Endothelial cell (in vitro differentiated cells): Measurements from ENCODE around the gene KDM4C. TPM values are rescaled to one million over a fixed set of nuclear protein-coding genes. Genes with fewer than 3 reads are reported as not detected.

Experiments
- DNase-seq: peaks from one replicate; pipeline ENCODE4 v3.0.0; 2021; ENCODE audit warnings: low spot score
- H3K27ac Mint-ChIP-seq: one replicate; pipeline ENCODE4 v1.8.0; 2021; ENCODE audit warnings: mixed read lengths, inconsistent platforms; ENCODE audit not compliant: unreplicated experiment
- H3K27me3 Mint-ChIP-seq: one replicate; pipeline ENCODE4 v1.8.0; 2021; ENCODE audit warnings: mild to moderate bottlenecking, moderate library complexity, mixed read lengths, inconsistent platforms; ENCODE audit not compliant: unreplicated experiment
- H3K36me3 Mint-ChIP-seq: one replicate; pipeline ENCODE4 v1.8.0; 2021; ENCODE audit warnings: mild to moderate bottlenecking, low read depth, mixed read lengths, inconsistent platforms; ENCODE audit not compliant: unreplicated experiment
- H3K4me1 Mint-ChIP-seq: one replicate; pipeline ENCODE4 v1.8.0; 2021; ENCODE audit warnings: mild to moderate bottlenecking, mixed read lengths, inconsistent platforms; ENCODE audit not compliant: unreplicated experiment
- H3K4me3 Mint-ChIP-seq: one replicate; pipeline ENCODE4 v1.8.0; 2021; ENCODE audit warnings: mild to moderate bottlenecking, mixed read lengths, inconsistent platforms; ENCODE audit not compliant: unreplicated experiment
- H3K9me3 Mint-ChIP-seq: one replicate; pipeline ENCODE4 v1.8.0; 2021; ENCODE audit warnings: mixed read lengths, inconsistent platforms; ENCODE audit not compliant: unreplicated experiment
- total RNA-seq: library from RNA; stranded (reverse); fragmentation: NEBNext Ultra II Directional; extraction: Animal tissue kit (Norgen Biotek cat#: 25700); gene quantifications from one replicate; pipeline ENCODE4 v1.2.1, GENCODE V29; 2021; ENCODE audit not compliant: unreplicated experiment
- TF ChIP-seq, protein P1 (sequence below): fragments of 200-600 bp; sonication (generic); IDR thresholded peaks from one replicate; pipeline ENCODE4 v1.5.0; 2021; ENCODE audit warnings: antibody characterized with exemption; ENCODE audit not compliant: unreplicated experiment

The KDM4C gene
- total RNA-seq, 1 donor from 2014 or later: 21.0 TPM

- no peak overlapping the region for H3K27ac Mint-ChIP-seq
- no peaks in the 10 kb centered on the region for H3K27me3 Mint-ChIP-seq
- H3K4me3 Mint-ChIP-seq: no peak overlapping the region
- TF ChIP-seq, protein P1, sequence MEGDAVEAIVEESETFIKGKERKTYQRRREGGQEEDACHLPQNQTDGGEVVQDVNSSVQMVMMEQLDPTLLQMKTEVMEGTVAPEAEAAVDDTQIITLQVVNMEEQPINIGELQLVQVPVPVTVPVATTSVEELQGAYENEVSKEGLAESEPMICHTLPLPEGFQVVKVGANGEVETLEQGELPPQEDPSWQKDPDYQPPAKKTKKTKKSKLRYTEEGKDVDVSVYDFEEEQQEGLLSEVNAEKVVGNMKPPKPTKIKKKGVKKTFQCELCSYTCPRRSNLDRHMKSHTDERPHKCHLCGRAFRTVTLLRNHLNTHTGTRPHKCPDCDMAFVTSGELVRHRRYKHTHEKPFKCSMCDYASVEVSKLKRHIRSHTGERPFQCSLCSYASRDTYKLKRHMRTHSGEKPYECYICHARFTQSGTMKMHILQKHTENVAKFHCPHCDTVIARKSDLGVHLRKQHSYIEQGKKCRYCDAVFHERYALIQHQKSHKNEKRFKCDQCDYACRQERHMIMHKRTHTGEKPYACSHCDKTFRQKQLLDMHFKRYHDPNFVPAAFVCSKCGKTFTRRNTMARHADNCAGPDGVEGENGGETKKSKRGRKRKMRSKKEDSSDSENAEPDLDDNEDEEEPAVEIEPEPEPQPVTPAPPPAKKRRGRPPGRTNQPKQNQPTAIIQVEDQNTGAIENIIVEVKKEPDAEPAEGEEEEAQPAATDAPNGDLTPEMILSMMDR: no peak
- peaks cover 3% of the 10 kb centered on the region for H3K36me3 Mint-ChIP-seq
- H3K9me3 Mint-ChIP-seq: no peaks in the 10 kb centered on the region
- DNase-seq: no peak
- peaks cover 7% of the 10 kb centered on the region for H3K4me1 Mint-ChIP-seq
Measured at GRCh38 chr9:6942406-6942805, 184.6 kb downstream of the KDM4C start.

- TF ChIP-seq, protein P1: no peak
- no peak overlapping the region for H3K4me3 Mint-ChIP-seq
- H3K27me3 Mint-ChIP-seq: no peaks in the 10 kb centered on the region
- H3K4me1 Mint-ChIP-seq: peaks cover 7% of the 10 kb centered on the region
- no peaks in the 10 kb centered on the region for H3K9me3 Mint-ChIP-seq
- no peak for DNase-seq
- peaks cover 3% of the 10 kb centered on the region for H3K36me3 Mint-ChIP-seq
- H3K27ac Mint-ChIP-seq: no peak overlapping the region
Measured at GRCh38 chr9:6943293-6943692, 185.5 kb downstream of the KDM4C start.

GRCh38 chr9:6944093-6944551, 186.3 kb downstream of the KDM4C start:
- no peak overlapping the region for H3K27ac Mint-ChIP-seq

GRCh38 chr9:6944896-6945295, 187.1 kb downstream of the KDM4C start:
- H3K27me3 Mint-ChIP-seq: no peaks in the 10 kb centered on the region
- H3K27ac Mint-ChIP-seq: no peak overlapping the region
- TF ChIP-seq, protein P1: no peak

More at GRCh38 chr9:6944093-6944551, 186.3 kb downstream of the KDM4C start:
- no peak overlapping the region for H3K4me3 Mint-ChIP-seq
- no peaks in the 10 kb centered on the region for H3K27me3 Mint-ChIP-seq
- no peak for DNase-seq
- H3K36me3 Mint-ChIP-seq: peaks cover 3% of the 10 kb centered on the region
- H3K4me1 Mint-ChIP-seq: peaks cover 7% of the 10 kb centered on the region
- H3K9me3 Mint-ChIP-seq: no peaks in the 10 kb centered on the region
- TF ChIP-seq, protein P1: no peak

DNA sequence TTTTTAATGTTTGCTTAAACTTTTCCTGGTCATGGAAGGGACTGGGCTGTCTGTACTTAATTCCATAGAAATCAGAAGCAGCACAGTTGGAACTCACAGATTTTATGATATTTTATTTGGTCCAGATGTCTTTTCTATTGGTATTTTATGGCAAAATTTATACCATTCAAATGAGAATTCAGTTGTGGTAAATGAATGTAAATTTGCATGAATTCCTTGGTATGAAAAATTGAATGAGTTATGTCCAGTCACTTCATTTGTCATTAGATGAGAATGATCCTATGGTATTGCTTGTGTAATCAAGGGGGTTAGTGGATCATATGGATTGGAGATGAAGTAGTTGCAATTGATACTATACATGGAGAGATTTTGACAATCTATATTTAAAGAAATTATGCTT, 188.0 kb downstream of the KDM4C start:
- no peaks in the 10 kb centered on the region for H3K27me3 Mint-ChIP-seq
- TF ChIP-seq, protein P1: no peak
- peaks cover 7% of the 10 kb centered on the region for H3K4me1 Mint-ChIP-seq
- no peak overlapping the region for H3K27ac Mint-ChIP-seq
- H3K36me3 Mint-ChIP-seq: no peaks in the 10 kb centered on the region
- no peak for DNase-seq
- no peaks in the 10 kb centered on the region for H3K9me3 Mint-ChIP-seq
- H3K4me3 Mint-ChIP-seq: no peak overlapping the region

More at GRCh38 chr9:6944896-6945295, 187.1 kb downstream of the KDM4C start:
- Mint-ChIP-seq H3K36me3 (peaks cover 3% of the 10 kb centered on the region), H3K9me3 (no peaks in the 10 kb centered on the region), H3K4me1 (peaks cover 7% of the 10 kb centered on the region), H3K4me3 (no peak overlapping the region)
- no peak for DNase-seq
